Measurements from ENCODE around the gene RUNDC1.

RUNDC1 gene

GRCh38 chr17:43042025-43042628, 61.8 kb downstream of the RUNDC1 start:
- no peak for DNase-seq (ENCODE audit: low read depth in 3 of 3)
